GM12878 (cell line): Measurements from ENCODE around the gene USE1.

Source experiments
- BHLHE40 ChIP-seq, 2 experiments: fragments of 450-650 bp in 1 of 2; IDR thresholded peaks; 2 replicates each; pipeline ENCODE4 v1.6.1; 2011 to 2017; ENCODE audit warnings: low read depth in 2 of 2, borderline replicate concordance in 1 of 2, improper control_type of control experiment in 1 of 2, low read length in 1 of 2, mild to moderate bottlenecking in 1 of 2
- CTCF ChIP-seq, 3 experiments: IDR thresholded peaks in 2 of 3; conservative IDR thresholded peaks in 1 of 3; 2 replicates each; pipeline ENCODE4 v1.5.1; 2011; ENCODE audit warnings: low read depth in 3 of 3, low read length in 3 of 3, mild to moderate bottlenecking in 3 of 3, control low read depth in 2 of 3, moderate library complexity in 2 of 3, inconsistent platforms in 1 of 3, mixed read lengths in 1 of 3; ENCODE audit not compliant: control insufficient read depth in 2 of 3, insufficient read depth in 1 of 3; ENCODE audit errors: extremely low read depth in 1 of 3
- IKZF1 ChIP-seq: fragments of 450-650 bp; conservative IDR thresholded peaks from 2 replicates; pipeline ENCODE4 v1.6.1; 2017; ENCODE audit warnings: antibody characterized with exemption, mild to moderate bottlenecking
- RFX5 ChIP-seq: IDR thresholded peaks from 2 replicates; pipeline ENCODE4 v1.6.1; 2011; ENCODE audit warnings: low read depth, low read length, improper control_type of control experiment
- ZZZ3 ChIP-seq: IDR thresholded peaks from 2 replicates; pipeline ENCODE4 v1.6.1; 2011; ENCODE audit warnings: low read depth; ENCODE audit not compliant: control insufficient read depth, insufficient read length

GRCh38 chr19:17192751-17193150 lies 22.4 kb upstream of the USE1 start:
- TF ChIP-seq BHLHE40 (IDR thresholded peaks at IDR 0.05; ENCODE audit: borderline replicate concordance in 1 of 2, low read depth in 2 of 2, low read length in 1 of 2) (no peak), CTCF (IDR thresholded peaks at IDR 0.05 in 2 of 3, conservative IDR thresholded peaks at IDR 0.05 in 1 of 3; ENCODE audit: control insufficient read depth in 2 of 3, extremely low read depth in 1 of 3, insufficient read depth in 1 of 3, low read depth in 3 of 3, low read length in 3 of 3) (no peak), IKZF1 (no peak), ZZZ3 (no peak), RFX5 (no peak)
